Astrocyte (in vitro differentiated cells and primary cell): ENCODE measurements around the gene DCLK1.

Source experiments
- CTCF ChIP-seq: IDR thresholded peaks from 2 replicates; pipeline ENCODE4 v1.5.1; 2011; ENCODE audit warnings: low read depth, mild to moderate bottlenecking, inconsistent platforms, low read length, moderate library complexity; ENCODE audit not compliant: insufficient read depth
- EZH2 ChIP-seq: IDR thresholded peaks from 2 replicates; pipeline ENCODE4 v1.6.1; 2012; ENCODE audit warnings: mild to moderate bottlenecking, low read length, inconsistent platforms; ENCODE audit not compliant: insufficient read depth

GRCh38 chr13:35941374-35941773, 189.8 kb downstream of the DCLK1 start:
- TF ChIP-seq CTCF (no peak), EZH2 (no peak)
